RWPE2 (cell line): Measurements from ENCODE around the gene CDC42EP4.
A peak's percentile ranks its signal among the peaks of the same experiment; 100 is the strongest.
"Not testable (repeated sequence)": the region's sequence is repeated elsewhere in the genome, so short reads cannot be mapped to it uniquely, and the experiment has no call there.

Source experiments
- ATAC-seq: fragments of 200-7000 bp; cut with Tn5 transposase; 3 replicates; pipeline ENCODE4 v1.9.1; 2021; ENCODE audit warnings: low read depth
- DNase-seq: peaks from one replicate; pipeline ENCODE4 v3.0.0-alpha.2; 2020; ENCODE audit warnings: low spot score
- H3K27ac ChIP-seq: fragments of 450-650 bp; 2 replicates; pipeline ENCODE4 v1.5.1; 2017; ENCODE audit warnings: mild to moderate bottlenecking; ENCODE audit not compliant: poor library complexity, severe bottlenecking
- H3K27me3 ChIP-seq: fragments of 250-450 bp; sonication (Bioruptor Pico); 2 replicates; pipeline ENCODE4 v1.5.1; 2021; ENCODE audit warnings: mild to moderate bottlenecking, moderate library complexity; ENCODE audit not compliant: insufficient read depth, poor library complexity, severe bottlenecking
- H3K36me3 ChIP-seq: fragments of 250-450 bp; sonication (Bioruptor Pico); 2 replicates; pipeline ENCODE4 v1.5.1; 2020; ENCODE audit warnings: low read depth, mild to moderate bottlenecking, moderate library complexity
- H3K4me1 ChIP-seq: fragments of 250-450 bp; sonication (Bioruptor Pico); 2 replicates; pipeline ENCODE4 v1.5.1; 2021; ENCODE audit warnings: mild to moderate bottlenecking, moderate library complexity; ENCODE audit not compliant: insufficient read depth, poor library complexity, severe bottlenecking
- H3K4me3 ChIP-seq: fragments of 250-450 bp; sonication (Bioruptor Pico); 2 replicates; pipeline ENCODE4 v1.5.1; 2021; ENCODE audit warnings: mild to moderate bottlenecking, moderate library complexity; ENCODE audit not compliant: severe bottlenecking
- H3K9me3 ChIP-seq: fragments of 250-450 bp; sonication (Bioruptor Pico); 2 replicates; pipeline ENCODE4 v1.5.1; 2021; ENCODE audit warnings: mild to moderate bottlenecking, moderate library complexity; ENCODE audit not compliant: severe bottlenecking
- TF ChIP-seq, protein P1 (sequence below): fragments of 450-650 bp; IDR thresholded peaks from one replicate; pipeline ENCODE4 v1.5.1; 2017; ENCODE audit warnings: mild to moderate bottlenecking, moderate library complexity; ENCODE audit not compliant: poor library complexity, severe bottlenecking

Gene CDC42EP4

DNA sequence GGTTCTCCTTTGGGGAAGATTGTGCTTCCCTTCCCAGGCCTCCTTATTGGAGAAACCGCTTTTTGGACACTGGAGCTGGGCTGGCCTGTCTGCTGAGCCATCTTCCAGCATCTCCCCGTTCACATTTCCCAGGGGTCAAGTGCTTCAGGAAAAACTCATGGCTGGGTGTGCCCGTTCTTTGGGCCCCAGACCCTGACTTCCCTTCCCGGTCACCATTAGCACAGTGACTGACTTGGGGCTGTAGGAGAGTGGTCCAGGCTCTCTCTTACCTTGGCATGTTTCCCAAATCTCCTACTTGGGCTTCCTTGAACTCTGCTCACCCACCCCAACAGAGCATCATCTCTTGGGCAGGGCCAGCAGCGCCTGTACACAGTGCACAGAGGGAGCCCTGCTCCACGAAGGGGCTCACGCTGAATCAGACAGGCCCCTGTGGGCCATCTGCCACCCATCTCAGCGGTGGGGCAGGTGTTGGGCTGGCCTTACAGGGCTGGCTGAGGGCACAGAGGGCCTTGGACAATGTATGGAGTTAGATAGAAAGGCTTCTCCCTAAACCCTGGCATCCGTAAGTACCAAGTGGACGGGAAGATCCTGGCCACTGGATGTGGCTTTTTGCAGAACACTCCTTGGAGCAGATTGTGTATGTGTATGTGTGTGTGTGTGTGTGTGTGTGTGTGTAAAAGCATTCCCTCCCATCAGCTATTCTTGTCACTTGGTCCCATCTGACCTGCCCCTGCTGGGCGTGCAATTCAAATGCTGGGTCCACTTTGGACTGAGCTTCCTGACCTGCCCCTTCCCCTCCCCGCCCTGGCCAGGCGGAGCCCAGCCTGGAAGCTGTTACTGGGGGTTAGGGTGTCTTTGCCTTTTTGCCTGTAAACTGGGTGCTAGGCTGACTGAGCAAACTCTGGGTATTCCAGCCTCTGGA is 24.9 kb upstream of the CDC42EP4 start:
- no peak for DNase-seq
- Histone ChIP-seq H3K27me3 (no peaks in the 10 kb centered on the region), H3K27ac (peak overlapping the region; percentile 27), H3K4me1 (peaks cover 34% of the 10 kb centered on the region), H3K36me3 (no peaks in the 10 kb centered on the region), H3K4me3 (no peak overlapping the region), H3K9me3 (no peaks in the 10 kb centered on the region)
- TF ChIP-seq, protein P1, sequence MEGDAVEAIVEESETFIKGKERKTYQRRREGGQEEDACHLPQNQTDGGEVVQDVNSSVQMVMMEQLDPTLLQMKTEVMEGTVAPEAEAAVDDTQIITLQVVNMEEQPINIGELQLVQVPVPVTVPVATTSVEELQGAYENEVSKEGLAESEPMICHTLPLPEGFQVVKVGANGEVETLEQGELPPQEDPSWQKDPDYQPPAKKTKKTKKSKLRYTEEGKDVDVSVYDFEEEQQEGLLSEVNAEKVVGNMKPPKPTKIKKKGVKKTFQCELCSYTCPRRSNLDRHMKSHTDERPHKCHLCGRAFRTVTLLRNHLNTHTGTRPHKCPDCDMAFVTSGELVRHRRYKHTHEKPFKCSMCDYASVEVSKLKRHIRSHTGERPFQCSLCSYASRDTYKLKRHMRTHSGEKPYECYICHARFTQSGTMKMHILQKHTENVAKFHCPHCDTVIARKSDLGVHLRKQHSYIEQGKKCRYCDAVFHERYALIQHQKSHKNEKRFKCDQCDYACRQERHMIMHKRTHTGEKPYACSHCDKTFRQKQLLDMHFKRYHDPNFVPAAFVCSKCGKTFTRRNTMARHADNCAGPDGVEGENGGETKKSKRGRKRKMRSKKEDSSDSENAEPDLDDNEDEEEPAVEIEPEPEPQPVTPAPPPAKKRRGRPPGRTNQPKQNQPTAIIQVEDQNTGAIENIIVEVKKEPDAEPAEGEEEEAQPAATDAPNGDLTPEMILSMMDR = no peak
- no peak for ATAC-seq

- Histone ChIP-seq H3K4me3 (no peak overlapping the region), H3K9me3 (no peaks in the 10 kb centered on the region), H3K27ac (peak overlapping the region; percentile 27), H3K27me3 (no peaks in the 10 kb centered on the region), H3K36me3 (no peaks in the 10 kb centered on the region), H3K4me1 (peaks cover 26% of the 10 kb centered on the region)
- ATAC-seq = peak; percentile 48
- TF ChIP-seq, protein P1 = no peak
- no peak for DNase-seq
These were observed 24.0 kb upstream of the CDC42EP4 start for GRCh38 chr17:73335591-73336407.

GRCh38 chr17:73334771-73335513 is 23.1 kb upstream of the CDC42EP4 start:
- Histone ChIP-seq H3K4me1 (peaks cover 20% of the 10 kb centered on the region), H3K9me3 (no peaks in the 10 kb centered on the region), H3K36me3 (no peaks in the 10 kb centered on the region), H3K27me3 (no peaks in the 10 kb centered on the region), H3K27ac (peak overlapping the region; percentile 27), H3K4me3 (no peak overlapping the region)
- ATAC-seq = no peak
- TF ChIP-seq, protein P1 = no peak
- no peak for DNase-seq

DNA sequence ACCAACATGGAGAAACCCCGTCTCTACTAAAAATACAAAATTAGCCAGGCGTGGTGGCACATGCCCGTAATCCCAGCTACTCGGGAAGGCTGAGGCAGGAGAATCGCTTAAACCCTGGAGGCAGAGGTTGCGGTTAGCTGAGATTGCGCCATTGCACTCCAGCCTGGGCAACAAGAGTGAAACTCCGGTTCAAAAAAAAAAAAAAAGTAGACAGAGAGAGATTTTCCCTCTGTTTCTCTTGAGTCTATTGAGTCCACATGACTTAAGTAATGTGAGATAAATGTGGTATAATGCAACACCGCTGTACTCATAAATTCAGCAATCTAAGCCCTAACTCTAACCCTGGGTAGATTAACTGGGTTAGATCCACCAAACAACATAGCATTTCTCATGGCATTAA is 21.6 kb upstream of the CDC42EP4 start:
- not testable (repeated sequence) for H3K36me3 ChIP-seq, H3K27ac ChIP-seq, DNase-seq, H3K9me3 ChIP-seq, H3K27me3 ChIP-seq, H3K4me3 ChIP-seq
- ATAC-seq = 0 out of 3 replicates have a peak, but pooled peaks have one; percentile 15
- peaks cover 15% of the 10 kb centered on the region for H3K4me1 ChIP-seq

GRCh38 chr17:73331060-73331459 is 19.3 kb upstream of the CDC42EP4 start:
- Histone ChIP-seq H3K9me3 (no peaks in the 10 kb centered on the region), H3K4me1 (peaks cover 15% of the 10 kb centered on the region), H3K4me3 (no peak overlapping the region), H3K36me3 (no peaks in the 10 kb centered on the region), H3K27ac (no peak overlapping the region), H3K27me3 (no peaks in the 10 kb centered on the region)
- no peak for ATAC-seq
- TF ChIP-seq, protein P1 = no peak
- no peak for DNase-seq
